Thyroid gland (tissue), 4 donors: ENCODE data around the gene AFF3.

Experiments used
- CTCF ChIP-seq, 6 experiments: fragments of 200-600 bp in 3 of 6; fragments of 450-650 bp in 3 of 6; sonication (generic) in 3 of 6; IDR thresholded peaks; one replicate each; pipeline ENCODE4 v1.5.1; 2016 to 2019; ENCODE audit warnings: antibody characterized with exemption in 6 of 6, mild to moderate bottlenecking in 2 of 6, inconsistent platforms in 1 of 6, moderate library complexity in 1 of 6
- POLR2A ChIP-seq, 2 donors: fragments of 450-650 bp; IDR thresholded peaks; one replicate each; pipeline ENCODE4 v1.6.1; 2017; ENCODE audit warnings: antibody characterized with exemption in 2 of 2, mild to moderate bottlenecking in 2 of 2, moderate library complexity in 1 of 2

GRCh38 chr2:99672766-99673350 is 469.5 kb downstream of the AFF3 start:
- TF ChIP-seq CTCF (IDR thresholded peaks at IDR 0.05) (no peak), POLR2A (IDR thresholded peaks at IDR 0.05) (no peak)
